Right lobe of liver (tissue), 6 donors: ENCODE data around the gene IKZF2. TPM values are rescaled to one million over a fixed set of nuclear protein-coding genes. Genes with fewer than 3 reads are reported as not detected.
A peak's percentile ranks its signal among the peaks of the same experiment; 100 is the strongest.

Source experiments
- ATAC-seq, 4 donors: fragments of 200-7000 bp; cut with Tn5 transposase; one replicate each; pipeline ENCODE4 v1.9.1; 2020; ENCODE audit warnings: mild to moderate bottlenecking in 4 of 4, moderate library complexity in 4 of 4
- DNase-seq, 3 donors: peaks; one replicate each; pipeline ENCODE4 v3.0.0-alpha.2; 2020
- H3K27ac ChIP-seq, 3 donors: fragments of 200-600 bp; one replicate each; pipeline ENCODE4 v1.8.0; 2022
- H3K27me3 ChIP-seq, 2 donors: fragments of 200-600 bp; one replicate each; pipeline ENCODE4 v1.8.0; 2022
- H3K36me3 ChIP-seq, 4 donors: fragments of 200-600 bp; sonication (generic) in 1 of 4; one replicate each; pipeline versions ENCODE4 v1.5.1 to v1.8.0; 2017 to 2022; ENCODE audit warnings: control low read depth in 1 of 4
- H3K4me1 ChIP-seq, 4 donors: fragments of 200-600 bp; sonication (generic) in 1 of 4; one replicate each; pipeline versions ENCODE4 v1.5.1 to v1.8.0; 2017 to 2022; ENCODE audit warnings: control low read depth in 1 of 4
- H3K4me3 ChIP-seq, 3 donors: fragments of 200-600 bp; one replicate each; pipeline ENCODE4 v1.8.0; 2022
- H3K9me3 ChIP-seq, 4 donors: fragments of 200-600 bp; sonication (generic) in 1 of 4; one replicate each; pipeline versions ENCODE4 v1.5.1 to v1.8.0; 2017 to 2022; ENCODE audit warnings: control low read depth in 1 of 4
- CTCF ChIP-seq, 4 donors: fragments of 200-600 bp in 3 of 4; fragments of 450-650 bp in 1 of 4; IDR thresholded peaks; one replicate each; pipeline versions ENCODE4 v1.5.1 to v1.8.0; 2016 to 2022; ENCODE audit warnings: antibody characterized with exemption in 4 of 4, mild to moderate bottlenecking in 2 of 4
- POLR2A ChIP-seq: fragments of 450-650 bp; IDR thresholded peaks from one replicate; pipeline ENCODE4 v1.6.1; 2017; ENCODE audit warnings: antibody characterized with exemption, mild to moderate bottlenecking
- WGBS: methylation state at CpG from one replicate; pipeline ENCODE4 v1.1.6; 2018; ENCODE audit warnings: low coverage, low lambda C conversion rate; ENCODE audit not compliant: insufficient coverage; ENCODE audit errors: missing lambda C conversion rate; 5-methylcytosine and 5-hydroxymethylcytosine counted together
- intact Hi-C, 2 donors: fragments of 100-400 bp; cut with DNase I; formaldehyde crosslinking; loops; one replicate each; pipeline versions ENCODE4 v1.11.2 to v1.14.1; 2022
- total RNA-seq, 6 experiments: library from RNA; depleted of rRNA in 2 of 6; stranded (reverse); fragments of >200 nt in 2 of 6; fragmentation: NEBNext Ultra II Directional in 3 of 6; extraction: Animal tissue kit (Norgen Biotek cat#: 25700) in 3 of 6; gene quantifications; one replicate each; pipeline versions ENCODE4 v1.1.0 to v1.2.4, GENCODE V29; 2016 to 2023
- donor health status: DM: no; HTN: yes; CAD: no.
- donor health status: DM: no; HTN: no; CAD: no.
- donor health status: DM: no; HTN: no; CAD: no.
- donor health status: DM: no; HTN: yes; CAD: no.
- donor health status: DM: no; HTN: yes; CAD: no.

IKZF2 gene
- total RNA-seq, 6 experiments from 2014 or later = 1.1 to 4.1 (median 1.9) TPM

DNA sequence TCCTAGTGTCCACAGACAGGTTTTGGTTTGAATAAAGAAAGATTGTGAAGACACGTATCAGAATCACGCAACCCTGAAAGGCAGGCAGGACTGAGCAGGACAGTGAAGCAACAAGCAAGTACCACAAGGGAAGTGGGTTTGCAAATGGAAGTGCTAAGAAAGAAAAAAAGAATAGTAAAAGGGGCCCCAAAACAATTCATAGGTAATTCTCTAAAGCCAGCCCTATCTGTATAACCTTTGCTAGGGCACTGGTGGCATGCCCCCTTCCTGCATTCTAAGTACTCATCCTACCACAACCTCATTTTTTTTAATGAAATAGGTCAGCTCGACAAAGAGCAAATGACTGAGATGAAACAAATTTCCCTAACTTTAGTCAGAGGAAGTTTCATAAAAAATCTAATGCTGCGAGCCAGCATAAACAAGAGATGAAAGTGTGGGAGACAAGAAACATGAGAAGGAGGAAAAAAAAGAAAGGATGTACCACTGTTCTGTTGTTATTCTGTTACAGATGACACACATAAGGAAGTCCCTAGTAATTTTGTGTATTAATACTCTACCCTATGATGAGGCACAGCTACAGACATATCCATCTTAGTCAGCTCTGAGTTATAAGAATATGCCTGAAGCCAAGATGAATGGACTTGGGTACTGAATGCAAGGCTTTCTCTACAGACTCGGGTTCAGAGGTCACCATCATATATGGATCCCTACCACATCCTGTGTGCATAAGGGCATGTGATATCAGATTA, 32.2 kb downstream of the IKZF2 start:
- Histone ChIP-seq H3K9me3 (no peaks in the 10 kb centered on the region), H3K27me3 (no peaks in the 10 kb centered on the region), H3K4me3 (no peak overlapping the region), H3K27ac (no peak overlapping the region), H3K4me1 (no peaks in the 10 kb centered on the region), H3K36me3 (no peaks in the 10 kb centered on the region)
- ATAC-seq (peak in 1 of 4 donors; percentile 46), DNase-seq (no peak)
- intact Hi-C loops = no loop called here
- TF ChIP-seq CTCF (IDR thresholded peaks at IDR 0.05) (no peak), POLR2A (no peak)
- 50% methylated on average over 5 of the region's 5 CpGs for WGBS

DNA sequence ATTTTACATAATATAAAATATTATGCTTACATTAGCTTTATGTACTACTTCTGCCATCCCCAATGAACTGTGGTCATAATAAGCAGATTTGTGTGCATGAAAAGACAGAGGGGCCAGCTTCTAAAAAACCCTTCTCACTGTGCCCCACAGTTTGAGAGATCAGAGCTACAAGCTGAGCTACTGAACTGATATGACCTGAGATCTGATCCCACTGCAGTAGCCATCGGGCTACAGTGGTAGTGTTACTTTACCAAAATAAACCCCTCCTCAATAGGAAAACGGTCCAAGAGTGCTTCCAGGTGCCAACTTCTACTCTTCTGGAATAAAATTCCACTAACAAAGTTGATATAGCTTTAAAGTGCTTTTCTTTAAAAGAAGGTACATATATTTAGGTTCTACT, 43.1 kb downstream of the IKZF2 start:
- WGBS = 64% methylated on average over 2 of the region's 2 CpGs
- H3K36me3 ChIP-seq = no peaks in the 10 kb centered on the region
- H3K4me1 ChIP-seq = no peaks in the 10 kb centered on the region
- H3K27ac ChIP-seq = no peak overlapping the region
- TF ChIP-seq CTCF (IDR thresholded peaks at IDR 0.05) = no peak
- no peak for TF ChIP-seq POLR2A
- ATAC-seq (no peak), DNase-seq (no peak)
- no peaks in the 10 kb centered on the region for H3K27me3 ChIP-seq
- H3K4me3 ChIP-seq = no peak overlapping the region
- H3K9me3 ChIP-seq = no peaks in the 10 kb centered on the region
- intact Hi-C loops = no loop called here

DNA sequence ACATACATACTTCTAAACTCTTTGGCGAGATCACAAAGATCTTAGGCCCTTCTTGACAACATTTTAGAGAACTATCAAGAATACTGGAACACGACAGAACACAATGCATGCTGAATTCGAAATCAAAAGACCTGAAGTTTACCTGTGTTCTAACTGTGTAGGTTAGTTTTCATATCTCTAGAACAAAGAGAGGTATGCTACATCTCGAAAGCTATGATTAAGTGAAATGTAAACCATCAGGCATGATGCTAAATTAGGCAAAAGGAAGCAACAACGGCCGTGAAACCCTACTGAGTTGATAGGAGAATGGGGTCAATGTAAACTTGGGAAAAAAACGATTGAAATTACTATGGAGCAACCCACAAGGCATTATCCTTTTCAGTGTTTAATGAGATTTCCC, 43.7 kb downstream of the IKZF2 start:
- no peak for TF ChIP-seq CTCF (IDR thresholded peaks at IDR 0.05)
- TF ChIP-seq POLR2A = no peak
- no peak overlapping the region for H3K4me3 ChIP-seq
- H3K27ac ChIP-seq = no peak overlapping the region
- no peaks in the 10 kb centered on the region for H3K36me3 ChIP-seq
- no peaks in the 10 kb centered on the region for H3K9me3 ChIP-seq
- DNase-seq (no peak), ATAC-seq (no peak)
- WGBS = 67% methylated on average over 7 of the region's 7 CpGs
- no peaks in the 10 kb centered on the region for H3K27me3 ChIP-seq
- intact Hi-C loops = no loop called here
- no peaks in the 10 kb centered on the region for H3K4me1 ChIP-seq

DNA sequence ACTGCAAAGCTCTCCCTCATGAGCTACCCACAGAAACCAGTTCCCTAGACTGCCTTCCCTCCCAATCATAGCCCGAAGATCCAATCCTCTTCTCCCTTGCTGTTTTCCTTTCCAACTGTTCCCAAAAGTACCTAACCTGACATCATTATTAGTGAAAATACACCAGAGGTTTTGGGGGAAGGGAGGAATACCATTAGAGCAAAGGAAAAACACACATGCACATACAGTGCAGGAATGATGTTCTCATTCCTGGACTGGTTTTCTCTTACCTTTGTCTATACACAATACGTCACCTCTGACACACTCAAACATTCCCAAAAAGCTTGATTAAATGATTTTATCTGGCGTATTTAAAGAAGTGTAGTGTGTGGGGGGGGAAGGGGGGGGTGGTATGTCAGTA, 46.2 kb downstream of the IKZF2 start:
- 70% methylated on average over 3 of the region's 3 CpGs for WGBS
- DNase-seq (no peak), ATAC-seq (no peak)
- Histone ChIP-seq H3K27ac (no peak overlapping the region), H3K27me3 (no peaks in the 10 kb centered on the region), H3K9me3 (no peaks in the 10 kb centered on the region), H3K4me3 (no peak overlapping the region), H3K4me1 (peaks cover 0 to 5% (median 0%) of the 10 kb centered on the region in 4 donors), H3K36me3 (no peaks in the 10 kb centered on the region)
- intact Hi-C loops = no loop called here
- TF ChIP-seq CTCF (IDR thresholded peaks at IDR 0.05) (no peak), POLR2A (no peak)

- Histone ChIP-seq H3K4me1 (peaks cover 0 to 5% (median 0%) of the 10 kb centered on the region in 4 donors), H3K27me3 (no peaks in the 10 kb centered on the region), H3K4me3 (no peak overlapping the region), H3K9me3 (no peaks in the 10 kb centered on the region), H3K27ac (no peak overlapping the region), H3K36me3 (no peaks in the 10 kb centered on the region)
- DNase-seq (no peak), ATAC-seq (no peak)
- intact Hi-C loops = no loop called here
- no peak for TF ChIP-seq POLR2A
- TF ChIP-seq CTCF (IDR thresholded peaks at IDR 0.05) = no peak
Observed at GRCh38 chr2:213104903-213105202, 46.6 kb downstream of the IKZF2 start.
